RWPE2 (cell line): ENCODE results near the gene MRPS34.
A peak's percentile ranks its signal among the peaks of the same experiment; 100 is the strongest.

Experiments
- ATAC-seq: fragments of 200-7000 bp; cut with Tn5 transposase; 3 replicates; pipeline ENCODE4 v1.9.1; 2021; ENCODE audit warnings: low read depth
- DNase-seq: peaks from one replicate; pipeline ENCODE4 v3.0.0-alpha.2; 2020; ENCODE audit warnings: low spot score
- H3K27ac ChIP-seq: fragments of 450-650 bp; 2 replicates; pipeline ENCODE4 v1.5.1; 2017; ENCODE audit warnings: mild to moderate bottlenecking; ENCODE audit not compliant: poor library complexity, severe bottlenecking
- H3K27me3 ChIP-seq: fragments of 250-450 bp; sonication (Bioruptor Pico); 2 replicates; pipeline ENCODE4 v1.5.1; 2021; ENCODE audit warnings: mild to moderate bottlenecking, moderate library complexity; ENCODE audit not compliant: insufficient read depth, poor library complexity, severe bottlenecking
- H3K36me3 ChIP-seq: fragments of 250-450 bp; sonication (Bioruptor Pico); 2 replicates; pipeline ENCODE4 v1.5.1; 2020; ENCODE audit warnings: low read depth, mild to moderate bottlenecking, moderate library complexity
- H3K4me1 ChIP-seq: fragments of 250-450 bp; sonication (Bioruptor Pico); 2 replicates; pipeline ENCODE4 v1.5.1; 2021; ENCODE audit warnings: mild to moderate bottlenecking, moderate library complexity; ENCODE audit not compliant: insufficient read depth, poor library complexity, severe bottlenecking
- H3K4me3 ChIP-seq: fragments of 250-450 bp; sonication (Bioruptor Pico); 2 replicates; pipeline ENCODE4 v1.5.1; 2021; ENCODE audit warnings: mild to moderate bottlenecking, moderate library complexity; ENCODE audit not compliant: severe bottlenecking
- H3K9me3 ChIP-seq: fragments of 250-450 bp; sonication (Bioruptor Pico); 2 replicates; pipeline ENCODE4 v1.5.1; 2021; ENCODE audit warnings: mild to moderate bottlenecking, moderate library complexity; ENCODE audit not compliant: severe bottlenecking
- CTCF ChIP-seq: fragments of 450-650 bp; IDR thresholded peaks from one replicate; pipeline ENCODE4 v1.5.1; 2017; ENCODE audit warnings: mild to moderate bottlenecking, moderate library complexity; ENCODE audit not compliant: poor library complexity, severe bottlenecking

MRPS34 gene

GRCh38 chr16:1816396-1817275, 43.7 kb upstream of the MRPS34 start:
- ATAC-seq (no peak), DNase-seq (no peak)
- no peak overlapping the region for H3K4me3 ChIP-seq
- H3K36me3 ChIP-seq = peaks cover 28% of the 10 kb centered on the region
- no peak overlapping the region for H3K27ac ChIP-seq
- no peaks in the 10 kb centered on the region for H3K4me1 ChIP-seq
- H3K9me3 ChIP-seq = no peaks in the 10 kb centered on the region
- no peak for TF ChIP-seq CTCF
- H3K27me3 ChIP-seq = no peaks in the 10 kb centered on the region

- DNase-seq (no peak), ATAC-seq (no peak)
- Histone ChIP-seq H3K4me1 (no peaks in the 10 kb centered on the region), H3K36me3 (peaks cover 28% of the 10 kb centered on the region), H3K4me3 (no peak overlapping the region), H3K9me3 (no peaks in the 10 kb centered on the region), H3K27me3 (no peaks in the 10 kb centered on the region), H3K27ac (no peak overlapping the region)
- TF ChIP-seq CTCF = no peak
These were observed 42.5 kb upstream of the MRPS34 start for GRCh38 chr16:1815461-1815860.

GRCh38 chr16:1812732-1813163, 39.8 kb upstream of the MRPS34 start:
- DNase-seq (peak; percentile 79), ATAC-seq (peak; percentile 87)
- peaks cover 32% of the 10 kb centered on the region for H3K36me3 ChIP-seq
- no peaks in the 10 kb centered on the region for H3K27me3 ChIP-seq
- peak; percentile 76 for TF ChIP-seq CTCF
- H3K4me3 ChIP-seq = no peak overlapping the region
- no peak overlapping the region for H3K27ac ChIP-seq
- H3K4me1 ChIP-seq = no peaks in the 10 kb centered on the region
- H3K9me3 ChIP-seq = no peaks in the 10 kb centered on the region

- Histone ChIP-seq H3K27me3 (no peaks in the 10 kb centered on the region), H3K27ac (no peak overlapping the region), H3K9me3 (no peaks in the 10 kb centered on the region), H3K4me3 (no peak overlapping the region), H3K4me1 (no peaks in the 10 kb centered on the region), H3K36me3 (peaks cover 47% of the 10 kb centered on the region)
- ATAC-seq (no peak), DNase-seq (no peak)
- no peak for TF ChIP-seq CTCF
These were observed 37.6 kb upstream of the MRPS34 start for GRCh38 chr16:1810536-1810935.

- TF ChIP-seq CTCF = no peak
- ATAC-seq (no peak), DNase-seq (no peak)
- H3K4me3 ChIP-seq = no peak overlapping the region
- H3K9me3 ChIP-seq = no peaks in the 10 kb centered on the region
- H3K27ac ChIP-seq = no peak overlapping the region
- no peaks in the 10 kb centered on the region for H3K27me3 ChIP-seq
- no peaks in the 10 kb centered on the region for H3K4me1 ChIP-seq
- peaks cover 43% of the 10 kb centered on the region for H3K36me3 ChIP-seq
These were observed 37.2 kb upstream of the MRPS34 start for GRCh38 chr16:1810106-1810505.
